Fibroblast of villous mesenchyme (primary cell): ENCODE measurements around the gene NFATC4. TPM values are rescaled to one million over a fixed set of nuclear protein-coding genes. Genes with fewer than 3 reads are reported as not detected.

ENCODE experiments used
- DNase-seq: peaks from one replicate; pipeline ENCODE4 v3.0.0-alpha.2; 2010; ENCODE audit warnings: low read depth
- H3K4me3 ChIP-seq: 2 replicates; pipeline ENCODE4 v1.5.1; 2011; ENCODE audit warnings: low read depth, mild to moderate bottlenecking, low read length
- total RNA-seq: library from RNA; depleted of rRNA; stranded (reverse); fragments of >200 nt; gene quantifications from 2 replicates; pipeline ENCODE4 v1.2.3, GENCODE V29; 2012
- TF ChIP-seq, protein P1 (sequence below): IDR thresholded peaks from 2 replicates; pipeline ENCODE4 v1.5.1; 2012; ENCODE audit warnings: low read depth, mild to moderate bottlenecking, low read length; ENCODE audit not compliant: insufficient read depth

The NFATC4 gene
- total RNA-seq, 1 donor, result 68.2 TPM

DNA sequence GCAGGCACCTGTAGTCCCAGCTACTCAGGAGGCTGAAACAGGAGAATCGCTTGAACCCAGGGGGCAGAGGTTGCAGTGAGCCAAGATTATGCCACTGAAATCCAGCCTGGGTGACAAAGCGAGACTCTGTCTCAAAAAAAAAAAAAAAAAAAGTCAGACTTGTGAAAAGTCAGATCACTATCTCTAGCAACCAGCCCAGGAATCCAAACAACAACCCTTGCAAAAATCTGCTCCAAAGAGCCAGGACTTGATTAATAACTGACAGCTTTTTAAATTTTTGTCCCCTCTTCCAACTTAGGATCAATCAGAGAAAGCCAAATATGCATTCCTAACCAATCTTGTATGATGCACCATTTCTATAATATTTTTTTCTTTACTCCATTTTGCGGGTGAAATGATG, 7.7 kb upstream of the NFATC4 start:
- no peak for DNase-seq
- TF ChIP-seq, protein P1, sequence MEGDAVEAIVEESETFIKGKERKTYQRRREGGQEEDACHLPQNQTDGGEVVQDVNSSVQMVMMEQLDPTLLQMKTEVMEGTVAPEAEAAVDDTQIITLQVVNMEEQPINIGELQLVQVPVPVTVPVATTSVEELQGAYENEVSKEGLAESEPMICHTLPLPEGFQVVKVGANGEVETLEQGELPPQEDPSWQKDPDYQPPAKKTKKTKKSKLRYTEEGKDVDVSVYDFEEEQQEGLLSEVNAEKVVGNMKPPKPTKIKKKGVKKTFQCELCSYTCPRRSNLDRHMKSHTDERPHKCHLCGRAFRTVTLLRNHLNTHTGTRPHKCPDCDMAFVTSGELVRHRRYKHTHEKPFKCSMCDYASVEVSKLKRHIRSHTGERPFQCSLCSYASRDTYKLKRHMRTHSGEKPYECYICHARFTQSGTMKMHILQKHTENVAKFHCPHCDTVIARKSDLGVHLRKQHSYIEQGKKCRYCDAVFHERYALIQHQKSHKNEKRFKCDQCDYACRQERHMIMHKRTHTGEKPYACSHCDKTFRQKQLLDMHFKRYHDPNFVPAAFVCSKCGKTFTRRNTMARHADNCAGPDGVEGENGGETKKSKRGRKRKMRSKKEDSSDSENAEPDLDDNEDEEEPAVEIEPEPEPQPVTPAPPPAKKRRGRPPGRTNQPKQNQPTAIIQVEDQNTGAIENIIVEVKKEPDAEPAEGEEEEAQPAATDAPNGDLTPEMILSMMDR, result no peak
- no peak overlapping the region for H3K4me3 ChIP-seq

DNA sequence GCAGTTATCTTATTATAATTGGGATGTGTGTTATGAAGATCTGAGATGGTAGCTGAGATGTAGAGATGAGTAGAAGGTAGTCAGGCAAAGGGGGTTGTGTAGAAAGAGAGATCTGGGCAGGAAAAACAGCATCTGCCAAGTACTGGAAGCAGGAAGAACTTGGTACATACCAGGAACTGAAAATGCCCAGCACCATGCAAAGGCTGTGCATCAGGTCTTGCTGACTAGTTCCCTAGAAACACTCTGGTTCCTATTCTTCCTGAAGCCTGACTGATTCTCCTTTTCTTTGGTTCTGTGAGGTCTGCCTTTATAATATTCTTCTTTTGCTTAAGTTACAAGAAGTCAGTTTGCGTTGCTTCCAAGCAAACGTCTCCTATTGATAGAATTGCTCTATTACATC, 6.7 kb upstream of the NFATC4 start:
- no peak for DNase-seq
- H3K4me3 ChIP-seq, result no peak overlapping the region
- TF ChIP-seq, protein P1, result no peak

DNA sequence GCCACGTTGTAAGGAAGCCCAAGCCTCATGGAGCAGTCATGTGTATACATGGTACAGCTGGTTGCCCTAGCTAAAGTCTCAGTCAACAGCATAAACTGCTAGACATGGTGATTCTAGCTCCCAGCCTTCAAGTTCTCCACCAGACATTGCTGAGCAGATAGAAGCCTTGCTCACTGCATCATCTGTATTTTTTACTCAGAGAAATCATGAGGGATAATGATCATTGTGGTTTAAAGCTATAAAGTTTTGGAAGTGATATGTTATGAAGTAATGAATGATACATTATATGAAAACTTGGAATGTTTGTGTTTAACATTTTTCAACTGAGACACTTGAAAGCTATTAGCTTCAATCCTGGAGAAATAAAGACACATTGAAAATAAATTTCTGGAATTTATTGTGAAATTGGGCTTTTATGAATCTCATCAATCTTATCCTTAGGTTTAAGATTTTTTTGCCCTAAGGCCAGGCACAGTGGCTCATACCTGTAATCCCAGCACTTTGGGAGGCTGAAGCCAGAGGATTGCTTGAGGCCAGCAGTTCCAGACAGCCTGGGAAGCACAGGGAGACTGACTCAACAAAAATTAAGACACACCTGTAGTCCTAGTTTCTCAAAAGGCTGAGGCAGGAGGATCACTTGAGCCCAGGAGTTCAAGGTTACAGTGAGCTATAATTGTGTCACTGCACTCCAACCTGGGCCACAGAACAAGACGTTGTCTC, 5.6 kb upstream of the NFATC4 start:
- DNase-seq, result peak; percentile 30
- no peak overlapping the region for H3K4me3 ChIP-seq
- TF ChIP-seq, protein P1, result no peak

GRCh38 chr14:24363401-24363800, 4.6 kb upstream of the NFATC4 start:
- no peak overlapping the region for H3K4me3 ChIP-seq
- TF ChIP-seq, protein P1, result no peak
- DNase-seq, result no peak

DNA sequence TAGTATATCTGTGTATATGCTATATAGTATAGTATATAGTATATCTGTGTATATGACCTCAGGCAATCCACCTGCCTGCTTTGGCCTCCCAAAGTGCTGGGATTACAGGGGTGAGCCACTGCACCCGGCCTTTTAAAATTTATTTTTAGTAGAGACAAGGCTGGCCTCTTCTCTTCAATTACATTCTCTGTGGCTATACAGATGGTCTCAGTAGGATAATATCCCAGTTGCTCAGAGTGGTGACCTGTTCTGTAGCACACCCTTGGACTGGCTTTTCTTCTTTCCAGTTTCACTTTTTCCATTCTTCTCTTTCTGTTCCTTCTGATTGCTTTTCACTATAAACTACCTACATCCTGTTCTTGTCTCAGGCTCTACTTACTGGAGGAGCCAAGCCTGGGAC, 3.1 kb upstream of the NFATC4 start:
- DNase-seq, result no peak
- no peak overlapping the region for H3K4me3 ChIP-seq
- TF ChIP-seq, protein P1, result no peak

GRCh38 chr14:24365600-24366412, 2.2 kb upstream of the NFATC4 start:
- TF ChIP-seq, protein P1, result peak; percentile 91
- peak; percentile 93 for DNase-seq
- peak overlapping the region; percentile 96 for H3K4me3 ChIP-seq
